Tibial nerve (tissue), 4 donors: Measurements from ENCODE around the gene CASKIN1.

ENCODE experiments used
- CTCF ChIP-seq, 5 experiments: fragments of 200-600 bp in 3 of 5; fragments of 450-650 bp in 2 of 5; sonication (generic) in 3 of 5; IDR thresholded peaks; one replicate each; pipeline ENCODE4 v1.5.1; 2016 to 2019; ENCODE audit warnings: antibody characterized with exemption in 5 of 5, mild to moderate bottlenecking in 3 of 5, moderate library complexity in 2 of 5
- EP300 ChIP-seq, 2 donors: sonication (generic); formaldehyde crosslinking; IDR thresholded peaks; one replicate each; pipeline ENCODE4 v1.6.1; 2017; ENCODE audit warnings: antibody characterized with exemption in 2 of 2, mild to moderate bottlenecking in 1 of 2
- POLR2A ChIP-seq, 2 donors: fragments of 450-650 bp; IDR thresholded peaks; one replicate each; pipeline ENCODE4 v1.6.1; 2017; ENCODE audit warnings: antibody characterized with exemption in 2 of 2, mild to moderate bottlenecking in 2 of 2, moderate library complexity in 2 of 2

GRCh38 chr16:2216330-2216729 is 19.9 kb upstream of the CASKIN1 start:
- no peak for TF ChIP-seq CTCF (IDR thresholded peaks at IDR 0.05)
- no peak for TF ChIP-seq POLR2A (IDR thresholded peaks at IDR 0.05)
- no peak for TF ChIP-seq EP300 (IDR thresholded peaks at IDR 0.05)
